ENCODE results near the gene TMEM107. TPM values are rescaled to one million over a fixed set of nuclear protein-coding genes. Genes with fewer than 3 reads are reported as not detected.

Gene TMEM107
- total RNA-seq, 1 donor from 2014 or later = 24.6 TPM

DNA sequence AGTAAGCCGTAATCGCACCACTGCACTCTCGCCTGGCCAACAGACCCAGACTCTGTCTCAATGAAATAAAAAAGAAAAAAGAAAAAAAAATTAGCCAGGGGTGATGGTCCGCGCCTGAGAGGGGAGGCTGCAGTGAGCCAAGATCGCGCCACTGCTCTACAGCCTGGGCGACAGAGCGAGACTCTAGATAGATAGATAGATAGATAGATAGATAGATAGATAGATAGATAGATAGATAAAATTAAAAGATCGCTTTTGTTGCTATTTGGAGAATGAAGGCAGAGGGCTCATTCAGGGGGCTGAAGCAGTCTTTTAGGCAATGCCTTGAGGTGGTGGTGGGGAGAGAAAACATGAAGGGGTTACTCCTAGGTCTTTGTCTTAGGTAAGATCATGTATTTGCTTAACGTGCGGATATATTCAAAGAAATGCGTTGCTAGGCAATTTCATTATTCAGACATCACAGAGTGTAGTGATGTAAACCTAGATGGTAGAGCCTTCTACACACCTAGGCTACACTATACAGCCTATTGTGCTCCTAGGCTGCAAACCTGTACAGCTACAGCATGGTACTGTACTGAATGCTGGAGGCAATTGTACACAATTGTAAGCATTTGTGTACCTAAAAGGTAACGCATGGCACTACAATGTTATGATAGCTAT lies 47.9 kb downstream of the TMEM107 start:
- no peak overlapping the region for H3K4me3 Mint-ChIP-seq (ENCODE audit: low read depth)
- no peaks in the 10 kb centered on the region for H3K36me3 Mint-ChIP-seq (ENCODE audit: insufficient read depth)

DNA sequence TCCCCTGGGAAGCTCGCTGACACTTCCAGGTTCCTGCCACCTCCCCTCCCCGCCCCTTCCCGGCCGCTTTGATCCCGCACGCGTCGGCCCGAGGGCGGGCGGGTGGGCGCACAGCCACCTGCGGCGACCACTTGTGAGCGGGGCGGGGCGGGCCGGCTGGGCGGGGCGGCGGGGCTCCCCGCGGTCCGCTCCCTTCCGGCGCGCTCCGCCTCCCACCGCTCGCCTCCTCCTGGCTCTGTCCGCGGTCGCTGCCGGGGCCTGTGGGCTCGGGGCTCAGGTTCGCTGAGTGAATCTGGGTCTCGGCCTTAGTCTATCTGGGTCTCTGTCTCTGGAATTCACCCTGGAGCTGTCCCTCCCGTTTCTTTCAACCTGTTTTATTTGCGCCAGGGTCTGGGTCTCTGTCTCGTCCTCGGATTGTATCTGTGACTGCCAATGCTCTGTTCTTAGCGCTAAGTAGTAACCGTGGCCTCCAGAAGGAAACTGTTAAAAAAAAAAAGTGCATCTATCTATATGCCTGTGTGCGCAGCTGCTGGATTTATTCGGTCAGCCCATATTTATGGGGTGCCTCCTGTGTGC lies 49.6 kb downstream of the TMEM107 start:
- peak overlapping the region; percentile 99 for H3K27ac Mint-ChIP-seq
- peaks cover 75% of the 10 kb centered on the region for H3K27me3 Mint-ChIP-seq
- H3K4me3 Mint-ChIP-seq (ENCODE audit: low read depth) = peak overlapping the region; percentile 79
- no peaks in the 10 kb centered on the region for H3K36me3 Mint-ChIP-seq (ENCODE audit: insufficient read depth)
- H3K9me3 Mint-ChIP-seq (ENCODE audit: low read depth) = no peaks in the 10 kb centered on the region
- H3K4me1 Mint-ChIP-seq (ENCODE audit: low read depth) = peaks cover 31% of the 10 kb centered on the region
- TF ChIP-seq, protein P1, sequence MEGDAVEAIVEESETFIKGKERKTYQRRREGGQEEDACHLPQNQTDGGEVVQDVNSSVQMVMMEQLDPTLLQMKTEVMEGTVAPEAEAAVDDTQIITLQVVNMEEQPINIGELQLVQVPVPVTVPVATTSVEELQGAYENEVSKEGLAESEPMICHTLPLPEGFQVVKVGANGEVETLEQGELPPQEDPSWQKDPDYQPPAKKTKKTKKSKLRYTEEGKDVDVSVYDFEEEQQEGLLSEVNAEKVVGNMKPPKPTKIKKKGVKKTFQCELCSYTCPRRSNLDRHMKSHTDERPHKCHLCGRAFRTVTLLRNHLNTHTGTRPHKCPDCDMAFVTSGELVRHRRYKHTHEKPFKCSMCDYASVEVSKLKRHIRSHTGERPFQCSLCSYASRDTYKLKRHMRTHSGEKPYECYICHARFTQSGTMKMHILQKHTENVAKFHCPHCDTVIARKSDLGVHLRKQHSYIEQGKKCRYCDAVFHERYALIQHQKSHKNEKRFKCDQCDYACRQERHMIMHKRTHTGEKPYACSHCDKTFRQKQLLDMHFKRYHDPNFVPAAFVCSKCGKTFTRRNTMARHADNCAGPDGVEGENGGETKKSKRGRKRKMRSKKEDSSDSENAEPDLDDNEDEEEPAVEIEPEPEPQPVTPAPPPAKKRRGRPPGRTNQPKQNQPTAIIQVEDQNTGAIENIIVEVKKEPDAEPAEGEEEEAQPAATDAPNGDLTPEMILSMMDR (IDR thresholded peaks at IDR 0.05; ENCODE audit: unreplicated experiment) = no peak
- DNase-seq (ENCODE audit: low spot score, unreplicated experiment) = no peak

More for the DNA sequence above, 47.9 kb downstream of the TMEM107 start:
- Mint-ChIP-seq H3K9me3 (ENCODE audit: low read depth) (no peaks in the 10 kb centered on the region), H3K27me3 (peaks cover 68% of the 10 kb centered on the region), H3K27ac (no peak overlapping the region), H3K4me1 (ENCODE audit: low read depth) (peaks cover 24% of the 10 kb centered on the region)
- DNase-seq (ENCODE audit: low spot score, unreplicated experiment) = no peak
- TF ChIP-seq, protein P1 (IDR thresholded peaks at IDR 0.05; ENCODE audit: unreplicated experiment) = no peak

DNA sequence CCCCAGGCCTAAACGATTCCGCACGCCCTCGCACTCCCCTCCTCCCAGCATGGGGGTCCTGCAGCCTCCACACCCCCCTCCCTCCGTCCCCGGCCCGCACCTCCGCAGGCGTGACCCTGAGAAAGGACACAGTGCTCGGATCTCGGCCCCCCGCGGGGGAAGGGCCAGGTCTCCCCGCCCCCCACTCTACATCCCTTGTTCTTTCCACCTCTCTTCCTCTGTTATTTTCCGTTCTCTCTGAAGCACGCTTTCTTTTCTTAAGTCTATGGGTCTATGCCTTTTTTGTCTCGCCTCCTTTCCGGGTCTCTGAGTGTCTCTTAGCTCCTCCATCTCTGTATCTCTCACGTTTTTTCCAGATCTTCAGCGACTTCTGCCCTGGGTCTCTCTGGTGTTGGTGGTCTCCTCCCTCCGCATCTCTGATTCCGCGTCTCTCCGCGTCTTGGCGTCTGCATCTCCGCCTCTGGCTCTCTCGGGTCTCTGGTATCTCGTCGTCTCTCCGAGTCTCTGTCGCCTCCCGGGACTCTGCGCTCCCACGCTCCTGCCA lies 50.2 kb downstream of the TMEM107 start:
- Mint-ChIP-seq H3K9me3 (ENCODE audit: low read depth) (no peaks in the 10 kb centered on the region), H3K4me1 (ENCODE audit: low read depth) (peaks cover 31% of the 10 kb centered on the region), H3K27me3 (peaks cover 74% of the 10 kb centered on the region), H3K4me3 (ENCODE audit: low read depth) (peak overlapping the region; percentile 79), H3K36me3 (ENCODE audit: insufficient read depth) (no peaks in the 10 kb centered on the region), H3K27ac (peak overlapping the region; percentile 99)
- TF ChIP-seq, protein P1 (IDR thresholded peaks at IDR 0.05; ENCODE audit: unreplicated experiment) = no peak
- DNase-seq (ENCODE audit: low spot score, unreplicated experiment) = no peak

DNA sequence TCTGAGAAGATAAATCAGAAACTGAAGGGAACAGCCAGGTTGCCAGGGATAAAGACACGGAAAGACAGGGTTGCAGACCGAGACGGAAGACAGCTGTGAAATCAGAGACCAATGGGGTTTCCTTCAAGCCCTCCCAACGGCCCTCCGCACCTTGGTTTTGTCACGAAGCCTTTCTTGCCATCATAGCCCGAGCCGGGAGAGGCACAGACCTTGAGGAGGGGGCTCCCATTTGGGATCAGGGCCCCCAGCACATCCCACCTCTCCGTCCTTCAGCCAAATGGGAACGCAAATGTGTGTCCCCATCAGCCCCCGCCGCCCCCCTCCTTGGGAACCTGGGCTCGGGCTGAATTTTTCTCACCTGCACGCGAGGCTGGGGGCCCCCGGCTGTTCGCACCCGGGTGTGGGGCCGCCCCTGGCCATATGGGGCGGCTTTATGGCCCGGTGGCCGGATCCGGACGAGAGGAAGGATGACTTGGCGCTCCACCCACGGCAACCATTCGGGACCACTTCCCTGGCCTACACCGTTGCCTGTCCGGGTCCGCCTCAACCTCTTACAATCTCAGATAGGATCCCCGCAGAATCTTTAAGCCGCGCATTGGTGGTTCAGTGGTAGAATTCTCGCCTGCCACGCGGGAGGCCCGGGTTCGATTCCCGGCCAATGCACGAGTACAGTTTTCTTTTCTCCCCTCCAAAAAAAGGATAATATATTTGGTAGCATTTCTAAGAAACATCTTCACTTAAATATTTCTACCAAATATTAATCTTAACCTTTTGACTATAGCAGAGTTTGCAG lies 50.8 kb downstream of the TMEM107 start:
- Mint-ChIP-seq H3K36me3 (ENCODE audit: insufficient read depth) (peaks cover under 1% of the 10 kb centered on the region), H3K27ac (peak overlapping the region; percentile 99), H3K4me1 (ENCODE audit: low read depth) (peaks cover 33% of the 10 kb centered on the region), H3K9me3 (ENCODE audit: low read depth) (no peaks in the 10 kb centered on the region), H3K27me3 (peaks cover 79% of the 10 kb centered on the region), H3K4me3 (ENCODE audit: low read depth) (peak overlapping the region; percentile 79)
- DNase-seq (ENCODE audit: low spot score, unreplicated experiment) = peak; percentile 83
- TF ChIP-seq, protein P1 (IDR thresholded peaks at IDR 0.05; ENCODE audit: unreplicated experiment) = no peak

All from progenitor cell of endocrine pancreas (in vitro differentiated cells).